Gastroesophageal sphincter (tissue), 4 donors: ENCODE data around the gene RPL38. TPM values are rescaled to one million over a fixed set of nuclear protein-coding genes. Genes with fewer than 3 reads are reported as not detected.
A peak's percentile ranks its signal among the peaks of the same experiment; 100 is the strongest.

Source experiments
- ATAC-seq: fragments of 150-250 bp; one replicate; pipeline ENCODE4 v1.9.1; 2016; ENCODE audit warnings: mild to moderate bottlenecking, moderate library complexity
- H3K27ac ChIP-seq, 4 donors: fragments of 200-600 bp; sonication (generic) in 3 of 4; 1 replicate in 3 of 4; 2 replicates in 1 of 4; pipeline ENCODE4 v1.5.1; 2016 to 2019
- H3K27me3 ChIP-seq: fragments of 200-600 bp; sonication (generic); one replicate; pipeline ENCODE4 v1.5.1; 2019
- H3K36me3 ChIP-seq, 2 donors: fragments of 200-600 bp; sonication (generic); one replicate each; pipeline ENCODE4 v1.5.1; 2019; ENCODE audit warnings: control low read depth in 1 of 2
- H3K4me1 ChIP-seq, 3 donors: fragments of 200-600 bp; sonication (generic); 1 replicate in 2 of 3; 2 replicates in 1 of 3; pipeline ENCODE4 v1.5.1; 2016 to 2019; ENCODE audit warnings: control low read depth in 2 of 3
- H3K4me3 ChIP-seq, 2 donors: fragments of 200-600 bp; sonication (generic); one replicate each; pipeline ENCODE4 v1.5.1; 2019; ENCODE audit warnings: mild to moderate bottlenecking in 1 of 2, moderate library complexity in 1 of 2
- H3K9me3 ChIP-seq, 3 donors: fragments of 200-600 bp; sonication (generic); one replicate each; pipeline ENCODE4 v1.5.1; 2017 to 2019; ENCODE audit warnings: control low read depth in 2 of 3
- CTCF ChIP-seq, 4 experiments: fragments of 200-600 bp in 2 of 4; fragments of 450-650 bp in 2 of 4; sonication (generic) in 1 of 4; IDR thresholded peaks; one replicate each; pipeline ENCODE4 v1.5.1; 2017 to 2019; ENCODE audit warnings: antibody characterized with exemption in 4 of 4, mild to moderate bottlenecking in 2 of 4, moderate library complexity in 2 of 4
- EP300 ChIP-seq: sonication (generic); formaldehyde crosslinking; IDR thresholded peaks from one replicate; pipeline ENCODE4 v1.6.1; 2017; ENCODE audit warnings: antibody characterized with exemption, mild to moderate bottlenecking
- POLR2A ChIP-seq, 2 donors: fragments of 450-650 bp; IDR thresholded peaks; one replicate each; pipeline ENCODE4 v1.6.1; 2017; ENCODE audit warnings: antibody characterized with exemption in 2 of 2, mild to moderate bottlenecking in 2 of 2, moderate library complexity in 1 of 2
- POLR2AphosphoS5 ChIP-seq: sonication (generic); formaldehyde crosslinking; IDR thresholded peaks from one replicate; pipeline ENCODE4 v1.6.1; 2017; ENCODE audit warnings: antibody characterized with exemption
- WGBS, 2 donors: methylation state at CpG; one replicate each; pipeline ENCODE4 v1.1.5; 2018; ENCODE audit warnings: low coverage in 1 of 2; 5-methylcytosine and 5-hydroxymethylcytosine counted together
- total RNA-seq, 4 donors: library from RNA; depleted of rRNA; stranded (reverse); fragments of >200 nt; gene quantifications; one replicate each; pipeline ENCODE4 v1.1.0, GENCODE V29; 2016

RPL38 gene
- total RNA-seq, 4 donors from 2014 or later = 407 to 628 (median 526) TPM

DNA sequence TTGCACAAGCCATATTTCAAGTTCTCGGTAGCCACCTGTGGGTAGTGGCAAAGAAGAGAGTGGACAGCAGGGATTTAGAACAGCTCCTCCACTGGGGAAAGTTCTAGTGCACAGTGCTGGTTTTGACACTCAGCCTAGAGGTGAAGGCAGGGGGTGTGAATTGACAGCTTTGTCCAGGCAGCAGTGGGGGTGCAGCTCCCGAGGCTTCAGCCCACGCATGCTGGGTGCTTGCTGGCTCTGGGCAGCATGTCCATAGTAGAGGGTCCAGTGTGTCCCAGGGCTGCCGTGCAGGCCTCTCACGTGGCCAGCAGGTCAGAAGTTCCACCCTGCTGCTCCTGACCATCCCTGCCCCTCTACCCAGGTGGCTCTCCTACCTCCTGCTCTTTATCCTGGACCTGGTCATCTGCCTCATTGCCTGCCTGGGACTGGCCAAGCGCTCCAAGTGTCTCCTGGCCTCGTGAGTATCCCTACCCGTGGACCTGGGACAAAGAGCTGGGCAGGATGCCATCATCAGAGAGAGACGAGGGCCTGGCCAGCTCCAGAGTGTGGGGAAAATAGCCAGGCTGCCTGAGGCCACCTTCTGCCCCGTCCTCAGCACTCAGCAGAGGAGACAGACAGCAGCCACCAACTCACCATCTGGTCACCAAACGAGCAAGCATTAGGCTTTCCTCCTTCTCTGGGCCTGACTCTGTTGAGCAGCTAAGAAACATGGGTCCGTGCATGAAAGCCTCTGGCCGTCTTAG is 39.7 kb downstream of the RPL38 start:
- Histone ChIP-seq H3K36me3 (peaks cover 0 to 18% of the 10 kb centered on the region in 2 donors), H3K9me3 (no peaks in the 10 kb centered on the region), H3K27ac (no peak overlapping the region), H3K4me3 (no peak overlapping the region), H3K4me1 (peaks cover 0 to 44% (median 6%) of the 10 kb centered on the region in 3 donors), H3K27me3 (no peaks in the 10 kb centered on the region)
- WGBS, 2 donors = 84 to 100% methylated on average over 1 to 5 of the region's 13 CpGs
- TF ChIP-seq EP300 = no peak
- TF ChIP-seq POLR2AphosphoS5 = no peak
- no peak for TF ChIP-seq CTCF (IDR thresholded peaks at IDR 0.05)
- TF ChIP-seq POLR2A (IDR thresholded peaks at IDR 0.05) = no peak
- no peak for ATAC-seq

- H3K27ac ChIP-seq = no peak overlapping the region
- ATAC-seq = no peak
Measured at GRCh38 chr17:74244128-74244527, 40.6 kb downstream of the RPL38 start.

GRCh38 chr17:74244548-74244947 is 41.1 kb downstream of the RPL38 start:
- H3K36me3 ChIP-seq = peaks cover 0 to 23% of the 10 kb centered on the region in 2 donors
- TF ChIP-seq CTCF (IDR thresholded peaks at IDR 0.05) = no peak
- TF ChIP-seq POLR2AphosphoS5 = no peak
- no peak for TF ChIP-seq POLR2A (IDR thresholded peaks at IDR 0.05)
- no peak for TF ChIP-seq EP300
- no peaks in the 10 kb centered on the region for H3K27me3 ChIP-seq
- no peak for ATAC-seq
- peak overlapping the region in 1 of 4 donors; percentile 28 for H3K27ac ChIP-seq
- WGBS, 2 donors = 85 to 87% methylated on average over 2 to 4 of the region's 6 CpGs
- no peak overlapping the region for H3K4me3 ChIP-seq
- peaks cover 0 to 44% (median 6%) of the 10 kb centered on the region in 3 donors for H3K4me1 ChIP-seq
- H3K9me3 ChIP-seq = no peaks in the 10 kb centered on the region

More at GRCh38 chr17:74244128-74244527, 40.6 kb downstream of the RPL38 start:
- H3K27me3 ChIP-seq = no peaks in the 10 kb centered on the region
- H3K4me1 ChIP-seq = peaks cover 0 to 44% (median 6%) of the 10 kb centered on the region in 3 donors
- WGBS, 2 donors = 80% methylated on average over 1 of the region's 10 CpGs; no CpG with 5 or more reads in 1 of the 2 donors
- H3K4me3 ChIP-seq = no peak overlapping the region
- no peaks in the 10 kb centered on the region for H3K9me3 ChIP-seq
- TF ChIP-seq POLR2A (IDR thresholded peaks at IDR 0.05) = no peak
- no peak for TF ChIP-seq POLR2AphosphoS5
- no peak for TF ChIP-seq EP300
- no peak for TF ChIP-seq CTCF (IDR thresholded peaks at IDR 0.05)
- peaks cover 0 to 20% of the 10 kb centered on the region in 2 donors for H3K36me3 ChIP-seq

DNA sequence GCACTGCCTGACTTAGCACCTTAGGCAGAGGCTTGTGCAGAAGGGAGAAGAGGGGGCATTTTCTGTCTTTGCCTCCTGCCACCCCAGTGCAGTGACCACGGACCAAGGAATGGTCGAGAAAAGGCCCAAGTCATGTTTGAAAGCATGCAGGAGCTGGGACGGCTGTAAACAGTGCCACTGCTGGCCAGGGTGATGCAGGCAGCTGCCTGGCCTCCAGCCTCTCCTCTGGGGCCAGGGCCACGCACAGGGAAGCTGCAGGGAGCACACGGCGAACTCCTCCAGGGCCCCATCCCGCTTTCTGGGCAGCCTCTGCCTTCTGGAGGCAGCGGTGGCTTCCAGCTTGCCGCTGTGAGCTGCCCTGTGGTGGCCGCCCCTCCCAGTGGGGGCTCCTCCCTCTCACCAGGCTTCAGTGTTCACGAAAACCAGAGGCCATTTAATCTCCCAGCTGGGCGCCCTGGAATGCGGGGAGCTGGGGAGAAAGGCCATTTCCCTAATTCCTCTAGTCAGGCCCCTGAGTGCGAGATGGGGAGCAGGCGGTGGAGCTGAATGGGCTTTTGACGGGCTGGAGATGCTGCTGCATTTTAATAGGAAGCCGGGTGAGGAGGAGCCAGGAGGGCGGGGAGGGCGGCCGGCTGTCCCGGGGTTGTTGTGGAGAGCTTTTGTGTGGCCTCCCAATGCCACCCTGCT is 41.8 kb downstream of the RPL38 start:
- TF ChIP-seq EP300 (no peak), CTCF (IDR thresholded peaks at IDR 0.05) (no peak), POLR2AphosphoS5 (no peak), POLR2A (IDR thresholded peaks at IDR 0.05) (no peak)
- ATAC-seq = no peak
- Histone ChIP-seq H3K4me1 (peaks cover 0 to 44% (median 6%) of the 10 kb centered on the region in 3 donors), H3K27me3 (no peaks in the 10 kb centered on the region), H3K9me3 (no peaks in the 10 kb centered on the region), H3K4me3 (no peak overlapping the region), H3K27ac (peak overlapping the region in 3 of 4 donors; percentile 14 to 49 (median 28)), H3K36me3 (peaks cover 0 to 28% of the 10 kb centered on the region in 2 donors)
- 60% methylated on average over 1 of the region's 21 CpGs; no CpG with 5 or more reads in 1 of the 2 donors for WGBS, 2 donors
